ENCODE results near the gene GPSM3. TPM values are rescaled to one million over a fixed set of nuclear protein-coding genes. Genes with fewer than 3 reads are reported as not detected.
A peak's percentile ranks its signal among the peaks of the same experiment; 100 is the strongest.
"Not testable (repeated sequence)": the region's sequence is repeated elsewhere in the genome, so short reads cannot be mapped to it uniquely, and the experiment has no call there.

Gene GPSM3
- 10 to 100 TPM in 1 of 2 donors, 1 to 10 TPM in 1; 8.5 to 15.8 TPM for total RNA-seq
- long read RNA-seq: 0 reads

- ATAC-seq: no peak
Measured at GRCh38 chr6:32192608-32193039, at the start of gene GPSM3. GPSM3 (minus strand) TSS chr6:32192643; CDS start chr6:32192513, 130 bp downstream.

GRCh38 chr6:32240686-32241085, 48.2 kb upstream of the GPSM3 start:
- intact Hi-C loops (cut with DNase I): loop anchor here in 1 of 2 donors (10.0 kb wide), 3 partner anchors 154 to 554 kb away; no protein-coding TSS in a partner anchor
- no peak for ATAC-seq
- DNase-seq: no peak

More at GRCh38 chr6:32192608-32193039, at the start of gene GPSM3:
- DNase-seq: peak; percentile 72
- intact Hi-C loops (cut with DNase I): no loop called here

DNA sequence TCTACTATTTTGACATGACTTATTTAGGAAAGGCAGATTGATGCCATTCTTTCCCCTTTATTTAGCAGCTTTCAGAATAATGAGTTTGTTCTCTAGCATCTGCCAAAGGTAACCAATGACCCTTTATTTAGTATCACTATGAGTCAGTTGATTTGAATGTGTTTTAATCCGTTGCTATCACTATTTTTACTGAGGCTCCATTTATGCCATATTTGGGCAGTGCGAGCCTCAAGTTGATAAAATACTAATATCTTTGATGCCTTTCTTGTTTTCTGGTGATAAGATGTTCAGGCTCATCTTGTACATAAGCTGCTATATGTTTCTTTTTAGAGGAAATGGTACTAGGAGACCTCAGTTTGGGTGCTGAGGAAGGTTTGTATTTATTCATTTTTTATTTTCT, 47.0 kb upstream of the GPSM3 start:
- no peak for ATAC-seq
- DNase-seq: no peak
- intact Hi-C loops (cut with DNase I): no loop called here

- DNase-seq: no peak
- no peak for ATAC-seq
Measured at GRCh38 chr6:32234934-32235333, 42.5 kb upstream of the GPSM3 start.

GRCh38 chr6:32226434-32226833, 34.0 kb upstream of the GPSM3 start:
- intact Hi-C loops (cut with DNase I): no loop called here
- ATAC-seq (no peak), DNase-seq (no peak)

More at GRCh38 chr6:32234934-32235333, 42.5 kb upstream of the GPSM3 start:
- intact Hi-C loops (cut with DNase I): no loop called here

DNA sequence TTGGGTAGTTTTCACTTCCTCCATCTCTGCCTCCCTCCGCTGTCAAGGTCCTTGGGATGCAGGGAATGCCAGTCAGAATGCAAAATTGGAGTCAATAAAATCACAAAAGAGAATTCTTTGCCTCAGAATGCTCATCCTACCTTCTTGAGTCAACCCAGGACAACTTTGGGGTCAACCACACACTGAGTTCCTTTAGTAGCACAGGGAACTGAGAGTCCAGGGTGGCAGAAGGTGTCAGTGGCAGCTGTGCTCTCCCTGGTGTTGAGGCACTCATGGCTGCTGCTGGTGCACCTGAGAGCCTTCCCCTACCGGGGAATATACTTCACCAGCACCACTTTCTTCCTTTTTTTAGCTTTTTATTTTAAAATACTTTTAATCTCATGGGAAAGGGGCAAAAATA, 32.3 kb upstream of the GPSM3 start:
- DNase-seq (no peak), ATAC-seq (no peak)
- intact Hi-C loops (cut with DNase I): no loop called here

- peak; percentile 41 for DNase-seq
- intact Hi-C loops (cut with DNase I): no loop called here
- ATAC-seq: peak; percentile 52 to 66
Measured at GRCh38 chr6:32223258-32224235, 31.1 kb upstream of the GPSM3 start, which contains the start of gene NOTCH4. NOTCH4 (minus strand) TSS chr6:32224067; CDS start chr6:32223928, 139 bp downstream.

GRCh38 chr6:32222333-32223230, 30.1 kb upstream of the GPSM3 start:
- intact Hi-C loops (cut with DNase I): no loop called here
- DNase-seq (no peak), ATAC-seq (no peak)

DNA sequence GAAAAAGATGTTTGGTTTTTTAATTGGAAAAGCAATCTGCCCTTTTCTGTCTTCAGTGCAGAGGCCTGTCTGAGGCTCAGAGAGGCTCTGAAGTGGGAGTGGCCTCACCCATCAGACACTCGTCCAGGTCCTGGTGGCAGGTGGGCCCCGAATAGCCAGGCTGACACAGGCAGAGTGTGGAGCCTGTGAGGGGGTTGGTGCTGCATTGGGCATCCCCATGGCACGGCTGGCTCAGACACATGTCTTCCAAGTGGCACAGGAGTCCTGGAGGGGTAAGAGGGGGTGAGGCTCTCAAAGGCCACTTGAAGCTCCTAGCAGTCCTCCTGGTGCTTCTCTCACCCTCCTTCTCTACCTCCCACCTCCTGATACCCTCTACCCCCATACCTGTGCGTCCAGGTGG, 27.6 kb upstream of the GPSM3 start:
- ATAC-seq (no peak), DNase-seq (no peak)
- intact Hi-C loops (cut with DNase I): no loop called here

GRCh38 chr6:32218167-32218566, 25.7 kb upstream of the GPSM3 start:
- ATAC-seq (no peak), DNase-seq (no peak)
- intact Hi-C loops (cut with DNase I): no loop called here

DNA sequence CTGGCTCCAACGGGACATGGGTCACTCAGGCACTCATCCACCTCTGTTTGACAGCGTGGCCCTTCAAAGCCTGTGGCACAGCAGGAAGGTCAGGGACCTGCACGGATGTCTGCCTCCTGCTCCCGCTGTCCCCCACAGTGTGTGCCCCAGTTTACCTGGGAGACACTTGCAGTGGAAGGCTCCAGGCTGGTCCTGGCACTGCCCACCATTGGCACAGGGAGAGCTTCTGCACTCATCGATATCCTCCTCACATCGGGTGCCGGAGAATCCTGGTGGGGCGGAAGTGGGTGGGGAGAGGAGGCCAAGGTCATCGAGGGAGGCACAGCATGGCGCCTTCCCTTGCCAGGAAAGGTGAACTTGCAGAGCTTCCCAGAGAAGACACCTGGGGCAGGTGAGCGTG, 24.6 kb upstream of the GPSM3 start:
- ATAC-seq (no peak), DNase-seq (no peak)
- intact Hi-C loops (cut with DNase I): no loop called here

- DNase-seq (no peak), ATAC-seq (no peak)
- intact Hi-C loops (cut with DNase I): no loop called here
Measured at GRCh38 chr6:32216285-32216684, 23.8 kb upstream of the GPSM3 start.

GRCh38 chr6:32215617-32216016, 23.2 kb upstream of the GPSM3 start:
- intact Hi-C loops (cut with DNase I): no loop called here
- ATAC-seq: no peak
- no peak for DNase-seq

DNA sequence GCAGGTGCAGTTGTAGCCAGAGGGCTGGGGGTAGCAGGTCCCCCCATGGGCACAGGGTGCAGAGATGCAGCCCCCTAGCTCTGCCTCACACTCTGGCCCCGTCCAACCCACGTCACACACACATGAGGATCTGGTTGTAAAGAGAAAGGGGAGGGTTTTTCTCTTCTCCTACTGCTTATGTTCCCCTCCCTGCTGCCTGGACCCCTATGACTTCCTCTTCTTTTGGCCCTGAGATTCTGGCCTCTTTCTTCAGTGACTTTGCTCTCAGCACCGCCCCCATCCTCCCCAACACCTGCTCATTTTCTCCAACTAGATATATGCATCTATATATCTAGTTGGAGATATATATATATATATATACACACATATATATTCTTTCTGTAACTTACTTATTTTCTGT, 21.7 kb upstream of the GPSM3 start:
- intact Hi-C loops (cut with DNase I): no loop called here
- DNase-seq (no peak), ATAC-seq (no peak)

GRCh38 chr6:32213649-32214048, 21.2 kb upstream of the GPSM3 start:
- intact Hi-C loops (cut with DNase I): no loop called here
- ATAC-seq: no peak
- no peak for DNase-seq

DNA sequence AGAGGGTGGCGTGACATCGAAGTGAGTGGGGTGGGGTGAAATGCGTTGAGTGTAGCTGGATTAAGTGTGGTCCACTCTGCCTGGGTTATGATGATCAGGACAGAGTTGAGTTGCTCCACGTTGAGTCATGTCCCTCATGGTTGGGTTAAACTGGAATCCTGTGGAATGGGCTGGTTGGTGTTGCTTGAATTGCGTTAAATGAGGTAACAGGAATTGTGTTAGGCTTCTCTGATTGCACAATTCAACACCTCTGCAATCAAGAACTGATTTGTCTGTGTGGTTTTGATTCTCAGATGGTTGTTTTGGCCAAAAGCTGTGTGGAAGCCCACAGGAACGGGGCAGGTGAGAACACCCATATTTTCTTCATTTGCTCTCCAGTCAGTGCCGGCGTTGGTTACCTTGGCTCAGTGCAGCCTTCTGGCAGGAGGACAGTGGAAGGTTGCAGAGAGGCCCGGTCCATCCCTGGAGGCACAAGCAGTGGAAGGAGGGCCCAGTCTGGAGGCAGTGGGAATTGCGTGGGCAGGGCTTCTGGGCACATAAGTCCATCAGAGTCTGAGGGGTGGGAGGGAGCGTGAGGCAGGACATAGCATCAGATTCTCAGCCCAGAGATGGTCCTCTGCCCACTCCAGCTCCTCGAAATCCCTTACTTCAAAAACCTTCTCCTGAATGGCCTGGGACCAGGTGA, 19.8 kb upstream of the GPSM3 start:
- intact Hi-C loops (cut with DNase I): no loop called here
- DNase-seq: no peak
- no peak for ATAC-seq

GRCh38 chr6:32211432-32211831, 19.0 kb upstream of the GPSM3 start:
- intact Hi-C loops (cut with DNase I); ATAC-seq; DNase-seq: not testable (repeated sequence)

DNA sequence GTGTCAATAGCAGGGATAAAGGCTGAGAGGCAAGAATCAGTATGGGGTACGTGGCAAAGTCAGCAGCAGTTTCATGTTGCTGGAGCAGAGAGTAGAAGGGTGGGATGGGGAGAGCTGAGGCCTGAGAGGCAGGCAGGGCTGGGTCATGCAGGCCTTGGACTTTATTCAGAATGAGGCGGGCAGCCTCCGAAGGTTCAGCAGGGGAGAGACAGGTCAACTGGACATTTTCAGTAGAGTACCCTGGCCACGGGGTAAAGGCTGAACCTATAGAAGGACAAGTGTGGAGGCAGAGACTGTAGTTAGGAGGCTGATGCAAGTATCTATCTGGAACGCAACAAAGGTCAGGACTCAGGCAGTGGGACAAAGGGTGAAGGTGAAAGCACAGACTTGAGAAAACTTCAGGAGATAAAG, 17.8 kb upstream of the GPSM3 start:
- intact Hi-C loops (cut with DNase I): no loop called here

DNA sequence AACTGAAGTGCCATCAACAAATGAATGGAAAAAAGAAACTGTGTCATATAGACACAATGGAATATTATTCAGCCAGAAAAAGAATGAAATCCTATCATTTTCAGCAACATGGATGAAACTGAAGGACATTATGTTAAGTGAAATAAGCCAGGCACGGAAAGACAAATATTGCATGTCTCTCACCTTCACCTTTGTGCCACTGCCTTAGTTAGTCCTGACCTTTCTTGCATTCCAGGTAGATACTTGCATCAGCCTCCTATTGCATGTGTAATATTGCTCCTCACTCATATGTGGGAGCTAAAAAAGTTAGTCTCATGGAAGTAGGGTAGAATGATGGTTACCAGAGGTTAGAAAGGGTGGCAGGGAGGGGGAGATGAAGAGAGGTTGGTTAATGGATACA, 16.6 kb upstream of the GPSM3 start:
- DNase-seq (no peak), ATAC-seq (no peak)
- intact Hi-C loops (cut with DNase I): no loop called here

More for the DNA sequence above, 17.8 kb upstream of the GPSM3 start:
- no peak for ATAC-seq
- no peak for DNase-seq
